Panc1 (cell line): ENCODE data around the gene C1orf198. TPM values are rescaled to one million over a fixed set of nuclear protein-coding genes. Genes with fewer than 3 reads are reported as not detected.

Experiments
- ATAC-seq: fragments of 200-7000 bp; cut with Tn5 transposase; 2 replicates; pipeline ENCODE4 v1.9.1; 2020; ENCODE audit warnings: mild to moderate bottlenecking, moderate library complexity
- BruUV-seq: library from RNA; stranded (reverse); fragments of 400-500 nt; replicated peaks from 2 replicates; lab custom pipeline; 2021; lab: Mats Ljungman, UMichigan
- CTCF ChIA-PET: fragments of 300-600 bp; sonication (Branson Sonifier 250); formaldehyde crosslinking; loops from one replicate; lab custom pipeline; 2022; ENCODE audit warnings: antibody characterized with exemption; lab: Charles Lee
- POLR2A ChIA-PET: fragments of 300-600 bp; sonication (Branson Sonifier 250); formaldehyde crosslinking; loops from one replicate; lab custom pipeline; 2022; ENCODE audit warnings: antibody characterized with exemption; lab: Charles Lee
- DNase-seq: peaks from one replicate; pipeline ENCODE4 v3.0.0-alpha.2; 2010; ENCODE audit warnings: low read depth, low spot score
- H3K27ac ChIP-seq: 2 replicates; pipeline ENCODE4 v1.5.1; 2011; ENCODE audit warnings: mild to moderate bottlenecking, low read length, inconsistent platforms
- H3K27me3 ChIP-seq: fragments of 200-500 bp; sonication (Bioruptor generic); 2 replicates; pipeline ENCODE4 v1.6.0; 2014; ENCODE audit warnings: low read length, inconsistent platforms; ENCODE audit not compliant: control insufficient read depth, insufficient read depth
- H3K36me3 ChIP-seq: fragments of 200-500 bp; sonication (Bioruptor generic); 2 replicates; pipeline ENCODE4 v1.5.1; 2014; ENCODE audit warnings: inconsistent platforms, mild to moderate bottlenecking, low read length, moderate library complexity; ENCODE audit not compliant: control insufficient read depth, insufficient read depth
- H3K4me1 ChIP-seq: 2 replicates; pipeline ENCODE4 v1.5.1; 2011; ENCODE audit warnings: inconsistent platforms, mild to moderate bottlenecking, low read length, moderate library complexity; ENCODE audit not compliant: control insufficient read depth, insufficient read depth
- H3K4me3 ChIP-seq, 2 experiments: 2 replicates each; pipeline ENCODE4 v1.5.1; 2011 to 2012; ENCODE audit warnings: low read depth in 2 of 2, low read length in 2 of 2, mild to moderate bottlenecking in 2 of 2, inconsistent platforms in 1 of 2, moderate library complexity in 1 of 2
- H3K9me3 ChIP-seq: fragments of 200-500 bp; sonication (Bioruptor generic); 2 replicates; pipeline ENCODE4 v1.5.1; 2014; ENCODE audit warnings: low read depth, mild to moderate bottlenecking, inconsistent platforms, low read length, moderate library complexity; ENCODE audit not compliant: control insufficient read depth, insufficient read depth
- POLR2AphosphoS5 ChIP-seq: IDR thresholded peaks from 2 replicates; pipeline ENCODE4 v1.6.1; 2012; ENCODE audit warnings: mild to moderate bottlenecking, low read depth, low read length, moderate library complexity
- SIN3A ChIP-seq: IDR thresholded peaks from 2 replicates; pipeline ENCODE4 v1.6.1; 2012; ENCODE audit warnings: low read depth, mild to moderate bottlenecking, low read length, moderate library complexity, borderline replicate concordance; ENCODE audit not compliant: insufficient read depth
- TCF7L2 ChIP-seq: IDR thresholded peaks from 2 replicates; pipeline ENCODE4 v1.6.1; 2011; ENCODE audit warnings: mild to moderate bottlenecking, low read depth, low read length, inconsistent platforms
- in situ Hi-C: cut with HindIII; loops from 2 replicates; pipeline ENCODE4 v1.10.0; 2016; ENCODE audit warnings: low sequenced_read_pairs, low pct_unique_long_range_greater_than_20kb
- intact Hi-C: fragments of 100-400 bp; cut with micrococcal nuclease; formaldehyde crosslinking; loops from one replicate; pipeline ENCODE4 v1.10.0; 2022; ENCODE audit not compliant: unreplicated experiment
- total RNA-seq: library from RNA; stranded (reverse); gene quantifications from one replicate; pipeline ENCODE4 v1.2.1, GENCODE V29; 2021; ENCODE audit not compliant: unreplicated experiment
- TF ChIP-seq, protein P1 (sequence below): fragments of 450-650 bp; IDR thresholded peaks from 2 replicates; pipeline ENCODE4 v1.5.1; 2017; ENCODE audit warnings: mild to moderate bottlenecking
- TF ChIP-seq, protein P2 (sequence below), 2 experiments: IDR thresholded peaks; 2 replicates each; pipeline ENCODE4 v1.6.1; 2011 to 2012; ENCODE audit warnings: low read depth in 2 of 2, control low read depth in 1 of 2, low read length in 1 of 2, mild to moderate bottlenecking in 1 of 2, moderate library complexity in 1 of 2; ENCODE audit not compliant: insufficient read depth in 1 of 2

C1orf198 gene
- total RNA-seq, 1 experiment from 2014 or later = 33.6 TPM

DNA sequence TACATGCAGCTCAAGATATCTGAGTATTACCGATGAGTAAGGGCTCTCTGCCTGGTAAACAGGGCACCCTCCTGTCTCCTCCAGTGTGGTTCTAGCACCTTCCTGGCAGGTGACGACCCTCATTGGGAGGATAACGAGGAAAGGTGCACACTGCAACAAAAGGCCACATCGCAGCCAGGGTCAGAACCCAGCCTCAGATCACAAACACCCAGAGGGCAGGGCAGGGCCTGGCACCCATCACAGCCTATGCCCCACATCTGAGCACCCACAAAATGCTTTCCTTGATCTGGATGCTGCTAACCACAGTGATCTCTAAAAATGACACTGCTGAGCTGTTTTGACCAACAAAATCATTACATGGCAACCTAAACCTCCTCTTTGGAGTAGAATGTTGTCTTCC lies 23.8 kb downstream of the C1orf198 start:
- ChIA-PET CTCF (no interaction called here), POLR2A (no interaction called here)
- H3K4me3 ChIP-seq = no peak overlapping the region
- in situ Hi-C loops = no loop called here
- DNase-seq (no peak), ATAC-seq (no peak)
- H3K4me1 ChIP-seq = peaks cover 6% of the 10 kb centered on the region; the same call in 1 of the 2 replicates
- no TSS peak for BruUV-seq
- no peak for TF ChIP-seq SIN3A
- TF ChIP-seq TCF7L2 = no peak
- TF ChIP-seq, protein P1, sequence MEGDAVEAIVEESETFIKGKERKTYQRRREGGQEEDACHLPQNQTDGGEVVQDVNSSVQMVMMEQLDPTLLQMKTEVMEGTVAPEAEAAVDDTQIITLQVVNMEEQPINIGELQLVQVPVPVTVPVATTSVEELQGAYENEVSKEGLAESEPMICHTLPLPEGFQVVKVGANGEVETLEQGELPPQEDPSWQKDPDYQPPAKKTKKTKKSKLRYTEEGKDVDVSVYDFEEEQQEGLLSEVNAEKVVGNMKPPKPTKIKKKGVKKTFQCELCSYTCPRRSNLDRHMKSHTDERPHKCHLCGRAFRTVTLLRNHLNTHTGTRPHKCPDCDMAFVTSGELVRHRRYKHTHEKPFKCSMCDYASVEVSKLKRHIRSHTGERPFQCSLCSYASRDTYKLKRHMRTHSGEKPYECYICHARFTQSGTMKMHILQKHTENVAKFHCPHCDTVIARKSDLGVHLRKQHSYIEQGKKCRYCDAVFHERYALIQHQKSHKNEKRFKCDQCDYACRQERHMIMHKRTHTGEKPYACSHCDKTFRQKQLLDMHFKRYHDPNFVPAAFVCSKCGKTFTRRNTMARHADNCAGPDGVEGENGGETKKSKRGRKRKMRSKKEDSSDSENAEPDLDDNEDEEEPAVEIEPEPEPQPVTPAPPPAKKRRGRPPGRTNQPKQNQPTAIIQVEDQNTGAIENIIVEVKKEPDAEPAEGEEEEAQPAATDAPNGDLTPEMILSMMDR = no peak
- no peak for TF ChIP-seq POLR2AphosphoS5
- TF ChIP-seq, protein P2, sequence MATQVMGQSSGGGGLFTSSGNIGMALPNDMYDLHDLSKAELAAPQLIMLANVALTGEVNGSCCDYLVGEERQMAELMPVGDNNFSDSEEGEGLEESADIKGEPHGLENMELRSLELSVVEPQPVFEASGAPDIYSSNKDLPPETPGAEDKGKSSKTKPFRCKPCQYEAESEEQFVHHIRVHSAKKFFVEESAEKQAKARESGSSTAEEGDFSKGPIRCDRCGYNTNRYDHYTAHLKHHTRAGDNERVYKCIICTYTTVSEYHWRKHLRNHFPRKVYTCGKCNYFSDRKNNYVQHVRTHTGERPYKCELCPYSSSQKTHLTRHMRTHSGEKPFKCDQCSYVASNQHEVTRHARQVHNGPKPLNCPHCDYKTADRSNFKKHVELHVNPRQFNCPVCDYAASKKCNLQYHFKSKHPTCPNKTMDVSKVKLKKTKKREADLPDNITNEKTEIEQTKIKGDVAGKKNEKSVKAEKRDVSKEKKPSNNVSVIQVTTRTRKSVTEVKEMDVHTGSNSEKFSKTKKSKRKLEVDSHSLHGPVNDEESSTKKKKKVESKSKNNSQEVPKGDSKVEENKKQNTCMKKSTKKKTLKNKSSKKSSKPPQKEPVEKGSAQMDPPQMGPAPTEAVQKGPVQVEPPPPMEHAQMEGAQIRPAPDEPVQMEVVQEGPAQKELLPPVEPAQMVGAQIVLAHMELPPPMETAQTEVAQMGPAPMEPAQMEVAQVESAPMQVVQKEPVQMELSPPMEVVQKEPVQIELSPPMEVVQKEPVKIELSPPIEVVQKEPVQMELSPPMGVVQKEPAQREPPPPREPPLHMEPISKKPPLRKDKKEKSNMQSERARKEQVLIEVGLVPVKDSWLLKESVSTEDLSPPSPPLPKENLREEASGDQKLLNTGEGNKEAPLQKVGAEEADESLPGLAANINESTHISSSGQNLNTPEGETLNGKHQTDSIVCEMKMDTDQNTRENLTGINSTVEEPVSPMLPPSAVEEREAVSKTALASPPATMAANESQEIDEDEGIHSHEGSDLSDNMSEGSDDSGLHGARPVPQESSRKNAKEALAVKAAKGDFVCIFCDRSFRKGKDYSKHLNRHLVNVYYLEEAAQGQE (IDR thresholded peaks at IDR 0.05; ENCODE audit: insufficient read depth in 1 of 2, low read depth in 2 of 2, low read length in 1 of 2) = no peak
- no peaks in the 10 kb centered on the region for H3K9me3 ChIP-seq
- intact Hi-C loops = no loop called here
- H3K36me3 ChIP-seq = no peaks in the 10 kb centered on the region
- no peak overlapping the region for H3K27ac ChIP-seq
- H3K27me3 ChIP-seq = no peaks in the 10 kb centered on the region

DNA sequence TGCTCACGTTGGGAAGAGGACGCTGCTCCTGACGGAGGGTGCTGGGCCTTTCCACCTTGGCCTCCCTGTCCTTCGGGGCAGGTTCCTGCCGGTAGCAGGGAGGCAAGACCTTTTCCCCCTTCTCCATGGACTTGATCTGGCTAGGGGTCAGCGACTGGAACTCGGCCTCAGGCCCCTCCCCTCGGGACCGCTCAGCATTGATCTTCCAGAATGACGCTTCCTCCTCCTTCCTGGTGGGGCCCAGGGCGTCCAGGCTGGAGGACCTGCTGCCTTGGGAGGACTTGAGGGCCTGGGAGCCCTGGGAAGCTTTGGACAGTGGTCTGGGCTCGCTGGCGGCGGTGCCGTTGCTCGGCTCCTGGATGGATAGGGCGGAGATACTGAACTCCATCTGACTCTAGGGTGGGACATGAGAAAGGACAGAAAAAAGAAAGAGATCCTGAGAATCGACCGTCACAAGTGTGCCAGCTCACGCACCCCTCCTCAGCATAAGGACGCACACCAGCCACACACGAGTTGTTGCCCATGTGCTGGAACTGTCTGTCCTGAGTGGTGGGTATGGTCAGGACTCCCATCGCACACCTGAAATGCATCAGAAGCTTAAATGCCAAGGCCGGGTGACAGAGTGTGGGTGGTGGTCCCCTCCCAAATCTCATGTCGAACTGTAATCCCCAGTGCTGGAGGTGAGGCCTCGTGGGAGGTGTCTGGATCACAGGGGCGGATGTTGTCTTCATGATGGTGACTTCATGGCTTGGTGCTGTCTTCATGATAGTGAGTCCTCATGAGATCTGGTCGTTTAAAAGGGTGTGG lies 24.6 kb downstream of the C1orf198 start:
- no peaks in the 10 kb centered on the region for H3K36me3 ChIP-seq
- H3K4me3 ChIP-seq = no peak overlapping the region
- BruUV-seq = no TSS peak
- POLR2A ChIA-PET = no interaction called here
- TF ChIP-seq TCF7L2 (no peak), SIN3A (no peak), POLR2AphosphoS5 (no peak)
- TF ChIP-seq, protein P2 (IDR thresholded peaks at IDR 0.05; ENCODE audit: insufficient read depth in 1 of 2, low read depth in 2 of 2, low read length in 1 of 2) = no peak
- TF ChIP-seq, protein P1 = no peak
- in situ Hi-C loops = no loop called here
- H3K9me3 ChIP-seq = no peaks in the 10 kb centered on the region
- CTCF ChIA-PET = no interaction called here
- H3K4me1 ChIP-seq = no peaks in the 10 kb centered on the region; the same call in 1 of the 2 replicates
- H3K27ac ChIP-seq = no peak overlapping the region
- DNase-seq (no peak), ATAC-seq (no peak)
- no peaks in the 10 kb centered on the region for H3K27me3 ChIP-seq
- intact Hi-C loops = no loop called here
